IPS-NIHi7 (cell line): ENCODE data around the gene DDX21.
"Not testable (repeated sequence)": the region's sequence is repeated elsewhere in the genome, so short reads cannot be mapped to it uniquely, and the experiment has no call there.

Source experiments
- DNase-seq: peaks from one replicate; pipeline ENCODE4 v3.0.0; 2012; ENCODE audit warnings: mixed read lengths; ENCODE audit errors: extremely low spot score

DDX21 gene

GRCh38 chr10:68988530-68989316, 32.8 kb downstream of the DDX21 start, which contains the start of gene KIFBP:
Gene KIFBP (plus strand): TSS chr10:68988803. CDS start chr10:68988833, 30 bp downstream.
- DNase-seq = peak; percentile 100

GRCh38 chr10:68989317-68989990, 33.5 kb downstream of the DDX21 start:
- no peak for DNase-seq

GRCh38 chr10:68992636-68993440, 36.9 kb downstream of the DDX21 start:
- no peak for DNase-seq

- DNase-seq = no peak
These were observed 41.2 kb downstream of the DDX21 start for GRCh38 chr10:68997211-68997610.

- peak; percentile 27 for DNase-seq
These were observed 48.9 kb downstream of the DDX21 start for GRCh38 chr10:69004821-69005220.

- no peak for DNase-seq
These were observed 49.9 kb downstream of the DDX21 start for GRCh38 chr10:69005704-69006485.

DNA sequence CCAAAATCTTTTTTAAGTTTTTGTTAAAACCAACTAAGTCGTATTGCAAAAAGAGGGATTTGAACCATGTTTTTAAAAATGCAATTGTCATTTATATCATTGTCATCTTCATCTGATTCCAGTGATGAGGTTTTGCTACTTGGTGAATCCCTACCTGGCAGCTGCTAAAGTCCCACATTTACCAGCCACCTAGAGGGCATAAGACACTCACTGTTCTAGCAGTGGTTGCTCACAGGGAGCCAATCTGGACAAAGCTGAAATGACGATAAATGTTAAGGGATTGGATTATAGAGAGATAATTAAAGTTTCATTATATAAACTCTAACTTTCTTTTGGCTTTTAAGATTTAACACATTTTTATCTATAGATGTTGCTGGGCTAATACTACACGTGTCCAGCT, 51.3 kb downstream of the DDX21 start:
- no peak for DNase-seq

DNA sequence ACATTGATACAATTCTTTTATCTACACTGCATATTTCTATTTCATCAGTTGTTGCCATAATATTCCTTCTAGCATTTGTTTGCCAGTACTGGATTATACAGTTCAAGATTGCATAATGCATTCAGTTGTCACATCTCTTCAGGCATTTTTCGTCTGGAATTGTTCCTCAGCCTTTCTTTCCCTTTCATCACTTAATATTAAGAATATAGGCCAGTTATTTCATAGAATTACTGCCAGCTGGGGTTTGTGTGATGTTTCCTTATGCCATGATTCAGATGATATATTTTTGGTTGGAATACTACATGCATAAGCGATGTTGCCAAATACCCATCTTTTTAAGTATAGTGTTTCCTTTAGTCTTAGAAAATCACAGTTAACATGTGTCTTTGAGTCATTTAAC, 53.4 kb downstream of the DDX21 start:
- DNase-seq = no peak

- no peak for DNase-seq
These were observed 54.2 kb downstream of the DDX21 start for GRCh38 chr10:69010151-69010640.

DNA sequence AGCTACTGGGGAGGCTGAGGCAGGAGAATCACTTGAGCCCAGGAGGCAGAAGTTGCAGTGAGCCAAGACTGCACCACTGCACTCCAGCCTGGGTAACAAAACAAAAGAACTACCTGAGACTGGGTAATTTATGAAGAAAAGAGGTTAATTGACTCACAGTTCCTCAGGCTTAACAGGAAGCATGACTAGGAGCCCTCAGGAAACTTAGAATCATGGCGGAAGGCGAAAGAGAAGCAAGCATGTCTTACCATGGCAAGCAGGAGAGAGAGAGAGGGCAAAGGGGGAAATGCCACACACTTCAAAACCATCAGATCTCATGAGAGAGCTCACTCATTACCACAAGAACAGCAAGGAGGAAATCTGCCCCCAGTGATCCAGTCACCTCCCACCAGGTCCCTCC, 56.8 kb downstream of the DDX21 start:
- DNase-seq = not testable (repeated sequence)

DNA sequence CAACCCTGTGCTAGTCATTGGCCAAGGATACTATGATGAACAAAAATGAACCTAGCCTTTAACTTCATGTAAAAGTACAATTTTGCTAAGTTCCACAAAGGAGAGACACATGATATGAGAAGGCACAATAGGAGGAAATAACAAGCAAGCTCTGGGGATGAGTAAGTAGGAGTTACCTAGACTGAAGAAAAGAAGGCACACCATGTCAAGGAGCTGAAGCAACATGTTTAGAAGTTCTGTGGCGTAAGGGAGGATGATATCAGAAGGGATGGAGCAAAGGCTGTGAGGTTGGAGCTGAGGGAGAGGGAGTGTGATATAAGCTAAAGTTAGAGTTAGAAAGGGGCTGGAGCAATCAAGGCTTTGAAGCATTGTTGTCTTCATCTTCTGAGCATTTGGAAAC, 58.2 kb downstream of the DDX21 start:
- no peak for DNase-seq

DNA sequence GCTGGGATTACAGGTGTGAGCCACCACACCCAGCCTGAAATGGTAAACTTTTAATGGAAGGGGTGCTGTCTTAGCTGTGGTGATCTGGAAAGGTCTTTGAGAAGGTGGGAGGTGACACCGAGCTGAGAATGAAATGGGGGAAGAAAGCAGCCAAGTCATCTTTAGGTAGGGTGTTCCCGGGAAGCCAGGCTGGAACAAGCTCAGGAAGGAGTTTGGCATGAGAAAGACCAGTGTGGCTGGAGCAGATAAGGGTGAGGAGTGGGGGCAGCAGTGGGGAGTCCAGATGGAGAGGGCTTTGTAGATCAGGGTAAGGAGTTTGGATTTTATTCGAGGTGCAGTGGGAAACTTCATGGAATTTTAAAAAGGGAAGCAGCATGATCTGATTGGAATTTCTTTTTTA, 62.6 kb downstream of the DDX21 start:
- DNase-seq = no peak

GRCh38 chr10:69022611-69023010, 66.6 kb downstream of the DDX21 start:
- no peak for DNase-seq

DNA sequence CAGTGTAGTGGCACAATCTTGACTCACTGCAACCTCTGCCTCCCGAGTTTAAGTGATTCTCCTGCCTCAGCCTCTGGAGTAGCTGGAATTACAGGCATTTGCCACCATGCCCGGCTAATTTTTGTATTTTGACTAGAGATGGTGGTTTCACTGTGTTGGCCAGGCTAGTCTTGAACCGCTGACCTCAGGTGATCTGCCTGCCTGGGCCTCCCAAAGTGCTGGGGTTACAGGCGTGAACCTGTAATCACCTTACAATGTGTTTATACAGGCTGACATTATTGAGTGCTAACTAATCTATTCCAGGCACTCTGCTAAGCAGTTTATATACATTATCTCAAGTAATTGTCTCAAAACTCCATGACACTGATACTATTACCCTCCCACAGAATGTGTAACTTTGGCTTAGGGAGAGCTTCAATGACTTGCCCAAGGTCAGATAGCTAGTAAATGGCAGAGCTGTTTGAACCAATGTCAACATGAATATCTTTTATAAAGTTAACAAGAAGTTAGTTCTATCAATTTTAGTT, 69.5 kb downstream of the DDX21 start:
- no peak for DNase-seq

DNA sequence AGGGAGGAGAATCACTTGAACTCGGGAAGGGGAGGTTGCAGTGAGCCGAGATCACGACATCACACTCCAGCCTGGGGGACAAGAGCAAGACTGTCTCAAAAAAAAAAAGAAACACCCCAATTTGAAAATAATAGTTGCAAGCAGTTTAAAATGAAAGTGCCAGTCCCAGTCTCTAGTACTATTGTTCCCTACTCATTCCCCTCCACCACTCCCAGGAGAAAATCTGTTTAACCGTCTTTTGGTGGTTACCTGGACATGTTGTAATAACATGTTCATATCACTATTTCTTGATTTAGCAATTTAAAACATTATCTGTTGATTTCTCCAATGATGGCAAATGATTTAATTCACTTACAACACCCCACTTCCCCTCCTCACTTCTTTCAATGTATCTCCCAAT, 77.3 kb downstream of the DDX21 start:
- no peak for DNase-seq
